HG03159 (cell line): Measurements from ENCODE around the gene ACSL1.

ENCODE experiments used
- ATAC-seq: cut with Tn5 transposase; IDR thresholded peaks from one replicate; pipeline ENCODE4 v1.9.1; 2021; ENCODE audit warnings: mild to moderate bottlenecking, moderate library complexity; ENCODE audit not compliant: unreplicated experiment

ACSL1 gene

DNA sequence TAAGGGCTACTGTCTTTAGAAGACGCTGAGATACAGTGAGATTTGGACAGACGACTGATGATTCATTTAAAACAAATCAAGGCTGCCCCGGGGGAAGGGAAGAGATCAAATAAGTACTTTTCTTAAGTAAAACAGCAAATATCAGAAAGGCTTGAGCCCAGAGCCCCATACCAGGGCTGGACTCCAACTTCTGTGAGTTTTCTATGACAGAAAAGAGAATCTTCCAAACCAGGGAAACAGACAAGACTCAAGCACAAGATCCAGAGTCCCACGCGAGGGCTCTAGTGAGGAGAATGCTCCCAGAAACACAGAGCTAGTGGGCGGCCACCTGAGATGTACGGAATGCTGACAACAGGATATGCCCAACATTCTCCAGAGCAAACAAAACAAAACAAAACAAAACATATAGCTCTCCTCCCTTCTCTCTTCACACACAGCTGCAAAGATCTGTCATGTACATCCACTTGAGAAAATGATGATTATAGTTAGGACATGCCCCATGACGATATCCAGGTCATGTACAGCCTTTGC is 13.1 kb downstream of the ACSL1 start:
- ATAC-seq = no peak

DNA sequence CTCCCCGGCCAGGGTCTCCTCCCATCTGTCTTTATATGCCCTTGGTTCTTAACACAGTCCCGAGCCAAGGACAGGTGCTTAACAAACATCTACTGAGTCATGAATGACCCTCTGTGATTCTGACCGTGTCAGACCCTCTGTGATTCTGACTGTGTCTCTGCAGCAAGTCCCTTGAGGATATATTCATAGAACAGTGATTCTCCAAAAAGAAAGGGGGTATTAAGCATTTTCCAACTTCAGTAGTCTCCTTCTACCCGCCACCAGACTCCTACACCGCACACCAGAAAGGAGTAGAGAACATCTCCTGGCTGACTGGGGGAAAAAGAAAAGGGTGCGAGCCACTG is 13.6 kb downstream of the ACSL1 start:
- ATAC-seq = no peak

DNA sequence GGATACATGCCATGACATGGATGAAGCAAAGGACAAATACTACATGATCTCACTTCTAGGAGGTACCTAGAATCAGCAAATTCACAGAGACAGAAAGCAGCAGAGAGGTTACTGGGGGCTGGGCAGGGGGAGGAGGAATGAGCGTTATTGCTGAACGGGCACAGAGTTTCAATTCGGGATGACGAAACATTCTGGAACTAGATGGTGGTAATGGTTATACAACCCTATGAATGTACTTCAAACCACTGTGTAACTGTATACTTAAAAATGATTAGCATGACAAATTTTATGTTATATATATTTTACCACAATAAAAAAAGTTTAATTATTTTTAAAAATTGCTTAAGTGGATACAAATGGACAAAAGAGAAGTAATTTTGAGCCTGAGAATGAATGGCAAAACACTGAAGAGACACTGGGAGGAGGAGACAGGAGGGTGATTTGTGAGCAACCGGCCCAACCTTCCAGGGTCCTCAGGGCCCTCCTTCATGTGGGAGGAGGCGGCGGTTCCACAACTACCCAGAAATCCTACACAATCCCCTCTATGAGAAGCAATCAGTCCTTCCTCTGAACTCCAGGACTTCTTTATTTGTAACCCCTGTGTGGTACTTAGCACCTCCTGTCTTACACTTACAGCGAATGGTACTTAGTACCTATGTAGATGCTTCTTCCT is 14.1 kb downstream of the ACSL1 start:
- no peak for ATAC-seq

DNA sequence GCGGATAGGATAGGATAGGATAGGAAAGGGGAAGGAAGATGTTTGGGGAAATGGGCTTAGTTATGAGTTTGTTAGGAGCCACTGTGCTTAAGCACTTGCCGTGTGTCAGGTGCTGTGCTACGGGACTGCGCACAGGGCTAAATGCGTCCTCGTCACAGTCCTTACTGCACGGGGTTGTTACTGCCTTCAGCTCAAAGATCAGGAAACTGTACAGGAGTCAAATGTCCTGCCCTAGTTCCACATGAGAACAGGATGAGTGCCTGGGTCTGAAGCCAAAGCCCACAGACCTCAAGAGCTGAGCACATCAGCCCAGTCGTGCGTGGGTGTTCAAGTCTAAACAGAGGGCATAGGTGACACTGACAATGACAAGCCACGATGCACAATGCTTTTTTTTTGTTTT is 15.0 kb downstream of the ACSL1 start:
- ATAC-seq = no peak

DNA sequence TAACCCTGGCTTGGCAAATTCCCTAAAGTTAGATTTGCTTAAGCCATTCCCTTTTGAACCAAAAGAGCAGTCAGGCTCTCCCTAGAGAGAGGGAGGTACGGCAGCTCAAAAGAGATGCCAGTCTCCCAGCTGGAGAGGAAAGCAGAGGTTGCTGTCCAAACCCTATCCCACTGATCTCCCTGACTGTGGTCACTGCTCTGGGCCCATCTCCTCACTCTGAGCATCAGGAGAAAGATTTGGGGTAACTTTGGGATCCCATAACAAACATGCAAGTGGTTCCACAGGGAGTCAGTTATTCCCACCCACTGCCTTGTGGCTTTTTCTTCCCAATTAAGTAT is 17.1 kb downstream of the ACSL1 start:
- ATAC-seq = no peak

DNA sequence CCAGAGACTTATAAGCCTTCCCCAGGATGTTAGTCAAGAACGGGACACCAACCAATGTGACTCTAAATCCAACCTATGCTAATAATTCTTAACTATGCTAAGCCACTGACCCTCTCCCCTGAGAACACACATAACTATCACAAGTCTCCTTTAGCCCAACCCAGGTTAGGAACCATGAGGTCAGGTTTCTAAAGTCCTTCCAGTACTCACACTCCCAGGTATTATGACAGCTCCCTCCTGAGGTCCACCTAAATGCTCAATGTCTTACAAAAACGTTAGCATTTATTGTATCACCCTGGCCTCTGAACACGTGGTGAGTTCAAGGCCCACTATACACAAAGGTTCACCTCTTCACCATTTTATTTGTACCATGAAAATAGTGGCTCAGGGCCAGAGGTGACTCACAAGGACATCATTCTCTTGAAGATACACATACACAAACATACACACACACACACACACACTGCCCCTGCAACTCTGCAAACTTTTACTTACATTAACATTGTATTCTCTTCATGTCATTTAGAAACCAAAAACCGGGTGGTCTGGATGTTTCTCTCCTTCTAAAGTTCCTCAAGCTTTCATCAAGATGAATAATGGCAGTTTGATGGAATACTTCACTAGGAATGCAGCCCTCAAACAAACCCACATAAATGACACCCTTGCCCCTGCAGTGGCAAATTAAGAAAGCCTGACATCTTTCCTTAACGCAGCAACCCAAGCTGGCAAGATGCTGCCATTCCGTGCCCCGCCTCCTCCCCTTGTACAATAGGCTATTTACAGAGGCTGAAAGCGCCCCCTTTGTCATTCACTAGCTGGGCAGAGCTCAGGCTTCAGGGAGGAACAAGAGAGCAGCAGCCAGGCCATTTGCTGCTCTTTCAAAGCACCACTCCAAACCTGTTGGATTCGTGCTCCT is 17.7 kb downstream of the ACSL1 start:
- no peak for ATAC-seq

DNA sequence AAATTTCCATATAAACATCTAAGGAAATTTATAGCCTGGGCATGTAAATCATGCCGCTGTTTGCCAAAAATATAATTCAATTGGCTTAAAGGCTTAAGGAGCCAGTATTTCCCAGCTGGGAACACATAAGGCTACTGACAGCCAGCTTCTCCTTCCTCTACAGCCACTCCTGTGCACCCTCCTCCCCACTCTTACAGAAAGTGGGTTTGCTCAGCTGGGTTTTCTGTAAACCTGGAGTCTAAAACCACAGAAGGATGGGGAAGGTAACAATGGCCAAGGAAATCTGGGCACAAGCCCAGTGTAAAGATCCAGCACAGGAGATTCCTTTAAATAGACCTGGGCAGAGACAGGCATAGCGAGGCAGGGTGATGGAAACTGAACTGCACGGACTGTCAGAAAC is 18.5 kb downstream of the ACSL1 start:
- ATAC-seq = no peak

DNA sequence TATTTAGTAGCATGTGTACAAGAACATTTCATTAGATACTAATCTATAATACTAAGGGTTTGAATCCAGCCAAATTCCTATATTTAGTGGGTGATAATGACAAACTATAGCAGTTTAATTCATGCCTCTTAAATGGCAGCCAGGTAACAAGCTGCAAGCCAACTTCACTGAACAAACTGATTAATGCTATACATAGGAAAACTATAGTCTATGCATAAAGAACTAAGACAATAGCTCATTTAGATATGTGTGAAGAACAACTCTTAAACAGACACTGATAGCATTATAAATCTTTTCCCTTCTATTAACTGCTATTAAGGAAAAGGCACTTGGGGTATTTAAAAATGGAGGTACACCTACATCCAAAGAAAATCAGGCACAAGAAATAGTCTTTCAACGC is 19.1 kb downstream of the ACSL1 start:
- ATAC-seq = no peak

DNA sequence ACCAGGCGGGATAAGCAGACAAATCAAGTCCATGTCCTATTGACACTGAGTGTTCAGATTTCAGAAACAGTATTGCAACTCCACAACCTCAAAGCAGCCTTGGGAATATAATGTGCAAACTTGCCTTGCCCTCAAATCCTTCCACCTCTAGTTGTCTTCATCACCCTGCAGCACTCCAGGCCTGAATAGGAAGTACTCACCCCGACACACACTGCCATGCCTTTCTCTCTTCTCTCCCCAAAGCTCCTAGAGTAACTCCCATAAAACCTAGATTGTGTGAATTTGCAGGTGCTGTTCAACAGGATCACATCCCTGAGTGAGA is 19.6 kb downstream of the ACSL1 start:
- no peak for ATAC-seq

DNA sequence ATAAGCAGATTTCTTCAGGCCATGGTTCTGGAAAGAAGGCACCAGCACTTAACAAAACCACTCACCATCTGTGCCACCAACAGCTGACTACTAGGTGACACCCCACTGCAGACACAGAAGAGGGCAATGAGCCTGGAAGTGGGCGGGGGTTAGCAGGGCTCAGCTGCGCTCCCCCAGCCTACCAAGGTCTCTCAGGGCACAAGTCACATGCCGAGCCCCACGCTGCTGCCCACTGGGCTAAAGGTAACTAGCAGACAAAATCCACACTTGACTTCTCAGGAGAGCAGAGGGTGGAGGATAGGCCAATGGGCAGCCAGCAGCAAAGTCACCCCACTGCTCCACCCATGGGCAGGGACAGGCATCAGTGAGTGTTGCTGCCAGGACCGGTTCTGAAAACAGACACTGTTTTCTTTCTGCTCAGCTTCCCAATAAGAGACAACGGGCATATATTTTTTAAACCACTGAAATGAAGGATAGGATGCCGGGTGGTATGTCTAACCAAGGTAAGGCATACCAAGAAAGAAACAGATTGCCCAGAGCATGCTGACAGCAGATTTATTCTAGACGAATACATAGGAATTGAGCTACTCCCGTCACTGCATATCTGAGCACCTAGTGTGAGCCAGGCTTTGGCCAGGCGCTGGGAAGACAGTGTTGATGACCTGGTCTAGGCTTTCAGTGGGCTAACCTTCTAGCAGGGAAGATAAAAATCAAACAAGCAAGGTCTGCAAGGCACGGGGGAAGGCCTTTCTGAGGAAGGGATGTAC is 20.1 kb downstream of the ACSL1 start:
- ATAC-seq = no peak

DNA sequence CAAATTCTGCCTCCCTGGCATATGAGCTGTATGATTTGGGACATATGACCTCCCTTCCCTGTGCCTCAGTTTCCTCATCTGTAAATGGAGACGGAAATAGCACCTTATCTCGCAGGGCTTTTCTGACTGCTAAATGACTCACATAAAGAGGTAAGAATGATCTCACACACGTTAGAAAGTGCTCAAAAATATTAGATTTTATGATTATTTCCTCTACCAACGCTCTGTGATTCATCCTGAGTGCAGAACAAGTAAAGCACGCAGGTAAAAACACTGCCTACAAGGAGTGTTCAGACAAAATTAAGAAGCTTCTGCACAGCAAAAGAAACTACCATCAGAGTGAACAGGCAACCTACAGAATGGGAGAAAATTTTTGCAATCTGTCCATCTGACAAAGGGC is 21.1 kb downstream of the ACSL1 start:
- ATAC-seq = no peak

DNA sequence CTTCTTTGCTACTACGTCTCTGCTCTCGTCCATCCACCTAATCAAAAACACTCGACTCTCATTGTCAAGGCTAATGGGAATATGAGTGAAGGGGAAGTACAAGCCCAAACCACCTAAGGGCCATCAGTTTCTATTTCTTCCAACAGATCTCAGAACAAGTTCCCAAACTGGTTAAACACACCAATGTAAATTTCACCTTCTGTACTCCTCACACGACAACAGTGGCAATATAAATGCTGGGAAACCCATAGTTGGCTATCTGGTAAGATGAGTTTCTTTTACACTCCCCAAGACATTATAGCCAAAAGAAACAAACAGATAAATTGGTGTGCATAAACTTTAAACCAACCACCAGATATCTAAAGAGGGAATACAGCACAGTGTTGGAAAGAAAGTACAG is 21.9 kb downstream of the ACSL1 start:
- no peak for ATAC-seq

DNA sequence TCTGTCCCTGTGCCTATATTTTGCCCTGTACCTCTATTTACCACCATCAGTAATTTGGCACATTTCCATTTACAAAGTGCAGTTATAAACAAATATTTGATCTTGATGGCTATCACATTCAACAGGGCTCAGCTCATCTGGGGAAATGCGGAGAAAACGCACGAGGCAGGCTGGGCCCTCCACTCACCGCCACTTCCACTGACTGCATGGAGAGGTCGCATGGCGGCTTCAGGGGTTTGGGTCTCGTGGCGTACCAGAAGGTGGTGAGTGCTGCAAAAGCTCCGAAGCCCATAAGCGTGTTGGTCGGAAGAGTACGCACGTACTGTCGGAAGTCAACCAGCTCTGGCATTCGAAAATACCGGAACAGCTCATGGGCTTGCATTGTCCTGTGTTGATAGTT is 22.6 kb downstream of the ACSL1 start:
- ATAC-seq = no peak

DNA sequence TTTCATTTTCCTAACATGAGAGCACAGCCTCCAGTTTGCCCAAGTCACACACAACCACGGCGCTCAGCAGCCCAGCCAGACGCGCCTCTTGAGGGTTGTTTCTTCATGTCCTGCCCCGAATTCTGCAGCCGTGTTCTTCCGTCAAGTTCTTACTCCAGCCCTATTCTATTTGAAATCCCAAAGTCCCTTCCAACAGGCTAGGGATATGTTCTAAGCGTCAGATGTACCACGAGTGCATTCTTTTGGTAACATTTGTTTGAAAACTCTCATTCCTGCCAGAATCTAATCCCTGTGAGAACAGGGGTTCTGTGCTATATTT is 23.1 kb downstream of the ACSL1 start:
- ATAC-seq = no peak

DNA sequence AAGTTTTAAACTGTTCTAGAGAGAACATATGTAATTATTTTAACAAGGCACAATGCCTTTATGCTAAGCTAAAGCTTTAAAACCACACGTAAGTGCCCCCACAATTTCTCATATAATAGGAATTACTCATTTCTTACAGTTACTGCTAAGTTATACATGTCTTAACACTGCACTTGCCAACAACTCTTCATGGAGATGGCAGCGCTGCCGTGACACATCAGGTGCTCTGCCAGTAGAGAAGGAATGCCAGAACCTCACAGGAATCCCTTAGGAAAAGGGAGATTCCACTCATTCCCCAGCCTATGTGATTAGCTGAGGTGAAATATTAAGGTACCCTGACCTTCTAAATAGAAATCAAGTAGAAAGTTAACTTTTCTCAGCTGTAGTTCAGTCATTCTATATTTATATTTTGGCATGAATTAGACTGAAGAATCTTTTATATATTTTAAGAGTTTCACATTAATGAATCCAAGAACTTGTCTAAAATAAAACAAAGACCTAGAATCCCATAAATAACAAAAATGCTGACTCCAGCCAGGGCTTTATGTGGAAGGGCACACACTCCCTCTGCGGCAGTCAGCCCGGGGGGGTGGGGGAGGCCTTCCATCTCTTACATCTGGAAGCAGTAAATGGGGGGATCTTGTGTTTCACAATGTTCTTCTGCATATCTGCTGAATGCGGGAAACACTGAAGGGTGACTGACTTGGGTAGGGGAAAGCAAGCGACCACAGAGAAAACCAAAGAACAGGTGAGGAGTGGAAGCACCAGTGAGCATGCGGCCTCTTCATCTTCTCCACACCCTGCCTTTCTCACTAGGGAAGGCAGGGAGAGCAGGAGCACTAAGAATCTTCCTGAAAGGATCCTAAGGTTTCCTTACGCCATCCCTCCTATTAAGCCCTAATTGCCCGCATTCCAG is 23.7 kb downstream of the ACSL1 start:
- no peak for ATAC-seq

DNA sequence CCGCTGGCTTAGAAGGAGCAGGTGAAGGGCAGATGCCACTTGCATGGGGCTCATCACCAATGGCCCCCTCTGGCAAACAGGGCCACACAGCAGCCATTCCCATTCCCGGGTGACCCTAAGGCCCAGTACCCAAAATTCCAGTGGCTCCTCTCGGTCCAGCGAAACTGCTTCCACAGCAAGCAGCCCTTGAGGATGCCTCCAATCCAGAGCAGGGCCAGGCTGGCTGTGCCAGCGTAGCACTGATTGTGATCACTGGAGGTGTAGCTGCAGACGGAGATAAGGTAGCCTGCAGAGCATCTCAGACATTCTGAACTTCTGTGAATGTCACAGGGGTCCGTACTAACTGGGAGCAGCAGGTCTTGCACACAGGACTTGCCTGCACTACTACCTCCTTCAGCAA is 27.3 kb downstream of the ACSL1 start:
- ATAC-seq = no peak

DNA sequence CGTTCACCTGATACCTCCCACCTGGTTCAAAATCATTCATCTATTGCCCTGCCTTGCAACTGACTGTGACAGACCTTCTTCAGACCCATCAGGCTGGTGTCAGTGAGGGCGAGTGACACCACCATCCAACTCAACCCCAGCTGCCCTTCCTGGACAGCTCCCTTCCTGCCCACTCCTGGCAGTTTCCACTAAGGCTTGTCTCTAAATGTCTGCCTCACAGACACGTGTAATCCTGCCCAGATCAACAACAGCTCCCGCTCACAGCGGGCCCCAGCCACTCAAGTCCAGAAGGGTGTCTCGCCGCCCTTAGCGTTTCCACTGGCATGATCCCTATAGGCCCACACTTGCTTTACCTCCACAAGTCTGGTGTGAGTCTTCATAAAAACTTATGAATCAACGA is 28.9 kb downstream of the ACSL1 start:
- ATAC-seq = no peak

DNA sequence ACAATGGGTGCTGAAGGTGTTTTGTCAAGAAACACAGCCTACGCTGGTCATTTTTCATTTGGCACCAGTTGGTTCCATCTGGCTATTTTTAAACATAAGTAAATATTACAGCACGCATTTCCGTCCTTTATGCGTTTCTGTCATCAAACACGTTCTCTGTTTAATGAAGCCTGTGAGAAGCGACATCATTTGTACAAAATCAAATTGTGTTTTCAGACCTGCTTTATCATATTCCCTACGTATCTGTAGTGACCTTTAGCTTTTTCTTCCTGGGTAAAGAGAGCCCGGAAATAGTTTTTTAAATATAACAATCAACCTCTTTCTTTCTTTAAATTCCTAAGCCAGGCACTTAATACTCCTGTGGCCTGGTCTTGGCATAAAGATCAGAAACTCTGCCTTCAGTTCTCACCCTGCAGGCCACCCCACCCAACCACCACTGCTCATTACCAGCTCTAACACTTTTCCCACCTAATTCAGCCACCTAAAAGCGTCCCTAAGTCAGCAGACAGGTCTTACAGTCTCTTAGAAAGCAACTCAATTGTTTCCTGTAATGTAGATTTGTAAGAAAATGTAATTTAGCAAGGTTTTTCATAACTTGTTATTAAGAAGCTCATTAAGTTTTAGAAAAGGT is 30.4 kb downstream of the ACSL1 start:
- no peak for ATAC-seq

DNA sequence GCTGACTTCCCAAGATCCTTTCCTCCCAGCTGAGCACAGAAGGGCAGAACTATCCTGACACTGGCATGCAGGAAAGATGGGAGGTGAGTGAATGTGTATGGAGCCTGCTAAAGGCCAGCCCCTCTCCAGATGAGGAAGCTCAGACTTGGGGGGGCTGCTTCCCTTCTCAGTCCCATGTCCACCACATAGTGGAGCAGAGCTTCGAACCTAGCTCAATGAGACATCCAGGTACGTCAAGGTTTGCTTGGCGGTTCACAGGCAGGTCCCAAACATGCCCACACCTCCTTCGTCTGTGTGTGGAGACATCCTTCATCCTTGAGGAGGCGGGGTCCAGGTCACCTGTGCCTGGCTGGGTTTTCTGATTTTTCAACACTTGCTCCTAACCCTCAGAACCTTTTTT is 31.3 kb downstream of the ACSL1 start:
- no peak for ATAC-seq

DNA sequence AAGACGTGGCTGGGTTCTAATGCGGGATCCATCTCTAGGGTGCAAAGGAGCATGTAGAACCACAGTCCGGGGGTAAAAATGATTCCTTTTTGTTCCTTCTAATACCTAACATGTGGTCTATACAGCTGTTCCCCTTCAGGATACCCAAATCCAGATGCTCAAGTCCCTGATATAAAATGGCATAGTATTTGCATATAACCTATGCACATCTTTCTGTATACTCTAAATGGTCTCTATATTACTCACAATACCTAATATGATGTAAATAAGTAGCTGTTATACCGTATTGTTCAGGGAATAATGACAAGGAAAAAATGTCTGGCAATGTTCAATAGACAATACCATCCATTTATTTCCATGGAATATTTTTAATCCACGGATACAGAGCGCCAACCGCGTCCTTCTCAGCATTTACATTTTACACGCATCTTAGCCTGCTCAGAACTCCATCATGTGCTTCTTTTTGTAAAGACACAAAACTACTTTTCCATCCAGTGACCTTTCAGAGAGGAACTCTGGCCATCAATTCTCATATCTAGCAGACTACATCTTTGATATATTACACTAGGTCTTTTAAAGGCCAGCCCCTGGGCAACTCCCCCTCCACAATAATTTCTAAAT is 31.9 kb downstream of the ACSL1 start:
- no peak for ATAC-seq
